Right atrium auricular region (tissue), 2 donors: Measurements from ENCODE around the gene RBCK1. TPM values are rescaled to one million over a fixed set of nuclear protein-coding genes. Genes with fewer than 3 reads are reported as not detected.

Experiments
- DNase-seq: peaks from one replicate; pipeline ENCODE4 v3.0.0-alpha.2; 2019; ENCODE audit warnings: low spot score
- H3K27ac ChIP-seq, 2 donors: fragments of 200-600 bp; sonication (generic); 1 replicate in 1 of 2; 2 replicates in 1 of 2; pipeline ENCODE4 v1.5.1; 2016 to 2019
- H3K27me3 ChIP-seq, 2 donors: fragments of 200-600 bp; sonication (generic); one replicate each; pipeline versions ENCODE4 v1.5.1 to v1.6.0; 2017 to 2019
- H3K36me3 ChIP-seq: fragments of 200-600 bp; sonication (generic); one replicate; pipeline ENCODE4 v1.5.1; 2016
- H3K4me1 ChIP-seq, 2 donors: fragments of 200-600 bp; sonication (generic); one replicate each; pipeline versions ENCODE4 v1.5.1 to v1.6.0; 2017 to 2019
- H3K4me3 ChIP-seq, 2 donors: fragments of 200-600 bp; sonication (generic); 1 replicate in 1 of 2; 2 replicates in 1 of 2; pipeline ENCODE4 v1.5.1; 2017 to 2019; ENCODE audit warnings: mild to moderate bottlenecking in 1 of 2, moderate library complexity in 1 of 2
- H3K9me3 ChIP-seq, 2 donors: fragments of 200-600 bp; sonication (generic); one replicate each; pipeline ENCODE4 v1.5.1; 2019
- CTCF ChIP-seq, 2 donors: fragments of 200-600 bp; sonication (generic); IDR thresholded peaks; one replicate each; pipeline ENCODE4 v1.5.1; 2019; ENCODE audit warnings: antibody characterized with exemption in 2 of 2
- total RNA-seq, 2 donors: library from RNA; depleted of rRNA; stranded (reverse); fragments of >200 nt; gene quantifications; one replicate each; pipeline ENCODE4 v1.1.0, GENCODE V29; 2016

The RBCK1 gene
- total RNA-seq, 2 donors from 2014 or later: 43.6 to 48.8 TPM

DNA sequence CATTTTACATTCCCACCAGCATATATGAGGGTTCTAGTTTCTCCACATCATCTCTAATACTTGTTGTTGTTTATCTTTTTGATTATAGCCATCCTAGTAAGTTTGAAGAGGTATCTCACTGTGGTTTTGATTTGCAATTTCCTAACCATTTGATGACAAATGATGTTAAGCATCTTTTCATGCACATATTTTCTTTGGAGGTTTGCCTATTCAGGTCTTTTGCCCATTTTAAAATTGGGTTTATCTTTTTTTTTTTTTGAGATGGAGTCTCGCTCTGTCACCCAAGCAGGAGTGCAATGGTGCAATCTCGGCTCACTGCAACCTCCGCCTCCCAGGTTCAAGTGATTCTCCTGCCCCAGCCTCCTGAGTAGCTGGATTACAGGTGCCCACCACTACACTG, 4.0 kb downstream of the RBCK1 start:
- Histone ChIP-seq H3K27ac (no peak overlapping the region), H3K4me1 (peaks cover 0 to 22% of the 10 kb centered on the region in 2 donors), H3K27me3 (no peaks in the 10 kb centered on the region), H3K36me3 (peaks cover 13% of the 10 kb centered on the region), H3K9me3 (no peaks in the 10 kb centered on the region), H3K4me3 (no peak overlapping the region)
- TF ChIP-seq CTCF (IDR thresholded peaks at IDR 0.05): no peak
- no peak for DNase-seq

- no peak for DNase-seq
- Histone ChIP-seq H3K27ac (no peak overlapping the region), H3K27me3 (no peaks in the 10 kb centered on the region), H3K36me3 (peaks cover 14% of the 10 kb centered on the region), H3K4me1 (peaks cover 0 to 13% of the 10 kb centered on the region in 2 donors), H3K9me3 (no peaks in the 10 kb centered on the region), H3K4me3 (no peak overlapping the region)
- TF ChIP-seq CTCF (IDR thresholded peaks at IDR 0.05): no peak
Measured at GRCh38 chr20:414161-414560, 6.1 kb downstream of the RBCK1 start.

GRCh38 chr20:415820-416322, 7.8 kb downstream of the RBCK1 start:
- Histone ChIP-seq H3K4me3 (no peak overlapping the region), H3K9me3 (no peaks in the 10 kb centered on the region), H3K36me3 (peaks cover 17% of the 10 kb centered on the region), H3K27me3 (no peaks in the 10 kb centered on the region), H3K4me1 (no peaks in the 10 kb centered on the region), H3K27ac (no peak overlapping the region)
- no peak for TF ChIP-seq CTCF (IDR thresholded peaks at IDR 0.05)
- DNase-seq: no peak

GRCh38 chr20:416950-417800, 9.1 kb downstream of the RBCK1 start:
- no peaks in the 10 kb centered on the region for H3K4me1 ChIP-seq
- H3K27me3 ChIP-seq: no peaks in the 10 kb centered on the region
- no peak for DNase-seq
- peaks cover 25% of the 10 kb centered on the region for H3K36me3 ChIP-seq
- TF ChIP-seq CTCF (IDR thresholded peaks at IDR 0.05): no peak
- no peak overlapping the region for H3K27ac ChIP-seq
- H3K4me3 ChIP-seq: no peak overlapping the region
- no peaks in the 10 kb centered on the region for H3K9me3 ChIP-seq

DNA sequence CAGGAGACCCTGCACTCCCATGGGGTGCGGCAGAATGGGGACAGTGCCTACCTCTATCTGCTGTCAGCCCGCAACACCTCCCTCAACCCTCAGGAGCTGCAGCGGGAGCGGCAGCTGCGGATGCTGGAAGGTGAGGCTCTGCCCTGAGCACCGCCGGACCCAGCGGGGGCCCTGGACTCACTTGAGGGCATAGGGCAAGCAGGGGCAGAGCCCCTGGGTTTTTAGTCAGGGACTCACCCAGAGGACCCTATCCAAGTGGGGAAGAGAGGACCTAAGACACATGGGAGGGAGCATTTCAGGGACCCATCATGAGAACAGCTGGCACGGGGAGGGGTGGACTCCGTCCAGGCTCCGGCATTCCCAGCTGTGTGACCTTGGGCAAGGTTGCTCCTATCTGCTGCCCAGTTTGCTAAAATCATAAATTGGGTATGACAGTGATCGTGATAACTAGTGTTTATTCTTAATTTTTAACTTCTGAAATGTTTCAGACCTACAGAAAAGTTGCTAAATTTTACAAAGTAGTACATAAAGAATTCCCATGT, 9.8 kb downstream of the RBCK1 start:
- no peak for DNase-seq
- TF ChIP-seq CTCF (IDR thresholded peaks at IDR 0.05): no peak
- Histone ChIP-seq H3K27me3 (no peaks in the 10 kb centered on the region), H3K4me1 (no peaks in the 10 kb centered on the region), H3K27ac (no peak overlapping the region), H3K36me3 (peaks cover 32% of the 10 kb centered on the region), H3K9me3 (no peaks in the 10 kb centered on the region), H3K4me3 (no peak overlapping the region)
